GM18499 (cell line): ENCODE measurements around the gene CCNL1.
A peak's percentile ranks its signal among the peaks of the same experiment; 100 is the strongest.
"Not testable (repeated sequence)": the region's sequence is repeated elsewhere in the genome, so short reads cannot be mapped to it uniquely, and the experiment has no call there.

ENCODE experiments used
- ATAC-seq: cut with Tn5 transposase; IDR thresholded peaks from one replicate; pipeline ENCODE4 v1.9.1; 2021; ENCODE audit warnings: moderate number of reproducible peaks; ENCODE audit not compliant: insufficient read depth, unreplicated experiment

CCNL1 gene

GRCh38 chr3:157109267-157110141 lies 50.4 kb downstream of the CCNL1 start:
- no peak for ATAC-seq

GRCh38 chr3:157107644-157108133 lies 52.3 kb downstream of the CCNL1 start:
- no peak for ATAC-seq

GRCh38 chr3:157107037-157107436 lies 52.9 kb downstream of the CCNL1 start:
- ATAC-seq, result no peak

- no peak for ATAC-seq
These were observed 54.9 kb downstream of the CCNL1 start for GRCh38 chr3:157104928-157105652.

GRCh38 chr3:157104521-157104920 lies 55.4 kb downstream of the CCNL1 start:
- no peak for ATAC-seq

GRCh38 chr3:157103860-157104259 lies 56.1 kb downstream of the CCNL1 start:
- no peak for ATAC-seq

GRCh38 chr3:157103280-157103679 lies 56.7 kb downstream of the CCNL1 start:
- peak; percentile 92 for ATAC-seq

GRCh38 chr3:157102595-157102994 lies 57.4 kb downstream of the CCNL1 start:
- not testable (repeated sequence) for ATAC-seq

GRCh38 chr3:157102098-157102497 lies 57.8 kb downstream of the CCNL1 start:
- ATAC-seq, result no peak

GRCh38 chr3:157101486-157101885 lies 58.5 kb downstream of the CCNL1 start:
- ATAC-seq, result no peak

GRCh38 chr3:157100608-157101396 lies 59.1 kb downstream of the CCNL1 start:
- ATAC-seq, result no peak

GRCh38 chr3:157100096-157100477 lies 59.9 kb downstream of the CCNL1 start:
- ATAC-seq, result no peak

- ATAC-seq, result no peak
These were observed 60.4 kb downstream of the CCNL1 start for GRCh38 chr3:157099326-157100095.

- no peak for ATAC-seq
These were observed 61.1 kb downstream of the CCNL1 start for GRCh38 chr3:157098823-157099185.

- no peak for ATAC-seq
These were observed 61.7 kb downstream of the CCNL1 start for GRCh38 chr3:157098121-157098822.
